ENCODE data around the gene KCTD16. TPM values are rescaled to one million over a fixed set of nuclear protein-coding genes. Genes with fewer than 3 reads are reported as not detected.

The KCTD16 gene
- total RNA-seq, 1 experiment from 2014 or later = 0.08 TPM

- no peak overlapping the region for H3K27ac ChIP-seq (ENCODE audit: low read length)
- TF ChIP-seq, protein P1, sequence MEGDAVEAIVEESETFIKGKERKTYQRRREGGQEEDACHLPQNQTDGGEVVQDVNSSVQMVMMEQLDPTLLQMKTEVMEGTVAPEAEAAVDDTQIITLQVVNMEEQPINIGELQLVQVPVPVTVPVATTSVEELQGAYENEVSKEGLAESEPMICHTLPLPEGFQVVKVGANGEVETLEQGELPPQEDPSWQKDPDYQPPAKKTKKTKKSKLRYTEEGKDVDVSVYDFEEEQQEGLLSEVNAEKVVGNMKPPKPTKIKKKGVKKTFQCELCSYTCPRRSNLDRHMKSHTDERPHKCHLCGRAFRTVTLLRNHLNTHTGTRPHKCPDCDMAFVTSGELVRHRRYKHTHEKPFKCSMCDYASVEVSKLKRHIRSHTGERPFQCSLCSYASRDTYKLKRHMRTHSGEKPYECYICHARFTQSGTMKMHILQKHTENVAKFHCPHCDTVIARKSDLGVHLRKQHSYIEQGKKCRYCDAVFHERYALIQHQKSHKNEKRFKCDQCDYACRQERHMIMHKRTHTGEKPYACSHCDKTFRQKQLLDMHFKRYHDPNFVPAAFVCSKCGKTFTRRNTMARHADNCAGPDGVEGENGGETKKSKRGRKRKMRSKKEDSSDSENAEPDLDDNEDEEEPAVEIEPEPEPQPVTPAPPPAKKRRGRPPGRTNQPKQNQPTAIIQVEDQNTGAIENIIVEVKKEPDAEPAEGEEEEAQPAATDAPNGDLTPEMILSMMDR (IDR thresholded peaks at IDR 0.05) = no peak
- TF ChIP-seq TCF7L2 (IDR thresholded peaks at IDR 0.05; ENCODE audit: low read depth, low read length) (no peak), REST (IDR thresholded peaks at IDR 0.05; ENCODE audit: insufficient read depth in 1 of 2, low read depth in 2 of 2, low read length in 1 of 2) (no peak), POLR2AphosphoS5 (IDR thresholded peaks at IDR 0.05; ENCODE audit: low read depth, low read length) (no peak), SIN3A (IDR thresholded peaks at IDR 0.05; ENCODE audit: borderline replicate concordance, insufficient read depth, low read depth, low read length) (no peak)
- in situ Hi-C loops (cut with HindIII; ENCODE audit: low pct_unique_long_range_greater_than_20kb, low sequenced_read_pairs) = no loop called here
- H3K27me3 ChIP-seq (ENCODE audit: control insufficient read depth, insufficient read depth, low read length) = peaks cover 4% of the 10 kb centered on the region; the same call in 1 of the 2 replicates
- no TSS peak for BruUV-seq (replicated peaks)
- no peaks in the 10 kb centered on the region for H3K9me3 ChIP-seq (ENCODE audit: control insufficient read depth, insufficient read depth, low read depth, low read length)
- no peaks in the 10 kb centered on the region for H3K36me3 ChIP-seq (ENCODE audit: control insufficient read depth, insufficient read depth, low read length)
- intact Hi-C loops (cut with micrococcal nuclease; ENCODE audit: unreplicated experiment) = no loop called here
- no peak for ATAC-seq
- H3K4me3 ChIP-seq (ENCODE audit: low read depth in 2 of 2, low read length in 2 of 2) = no peak overlapping the region
- ChIA-PET POLR2A (no interaction called here), CTCF (no interaction called here)
- no peak for DNase-seq (ENCODE audit: low read depth, low spot score)
- no peaks in the 10 kb centered on the region for H3K4me1 ChIP-seq (ENCODE audit: control insufficient read depth, insufficient read depth, low read length)
These were observed 6.9 kb downstream of the KCTD16 start for GRCh38 chr5:144177548-144177947.

DNA sequence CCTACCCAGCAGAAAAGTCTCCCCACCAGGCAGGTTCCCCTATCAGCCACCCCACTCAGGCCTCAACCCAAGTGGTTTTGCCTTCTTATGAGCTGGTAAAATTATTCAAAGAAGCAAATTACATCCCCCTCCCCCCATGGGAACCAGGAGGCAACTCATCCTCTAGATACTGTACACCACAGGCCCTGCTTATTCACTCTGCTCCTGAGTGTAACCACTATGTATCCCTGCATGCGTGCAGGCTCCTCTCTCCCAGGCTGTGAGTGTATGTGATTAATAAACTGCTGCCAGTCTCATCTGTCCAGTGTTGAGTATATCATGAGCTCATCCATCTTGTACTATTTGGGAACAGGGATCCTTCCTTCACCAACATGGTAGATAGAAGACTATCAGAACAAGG is 8.6 kb downstream of the KCTD16 start:
- in situ Hi-C loops (cut with HindIII; ENCODE audit: low pct_unique_long_range_greater_than_20kb, low sequenced_read_pairs) = no loop called here
- intact Hi-C loops (cut with micrococcal nuclease; ENCODE audit: unreplicated experiment) = no loop called here

More for the DNA sequence above, 8.6 kb downstream of the KCTD16 start:
- TF ChIP-seq, protein P1 (IDR thresholded peaks at IDR 0.05) = no peak
- TF ChIP-seq TCF7L2 (IDR thresholded peaks at IDR 0.05; ENCODE audit: low read depth, low read length) (no peak), POLR2AphosphoS5 (IDR thresholded peaks at IDR 0.05; ENCODE audit: low read depth, low read length) (no peak), REST (IDR thresholded peaks at IDR 0.05; ENCODE audit: insufficient read depth in 1 of 2, low read depth in 2 of 2, low read length in 1 of 2) (no peak), SIN3A (IDR thresholded peaks at IDR 0.05; ENCODE audit: borderline replicate concordance, insufficient read depth, low read depth, low read length) (no peak)
- Histone ChIP-seq H3K4me1 (ENCODE audit: control insufficient read depth, insufficient read depth, low read length) (no peaks in the 10 kb centered on the region), H3K27ac (ENCODE audit: low read length) (no peak overlapping the region), H3K4me3 (ENCODE audit: low read depth in 2 of 2, low read length in 2 of 2) (no peak overlapping the region), H3K36me3 (ENCODE audit: control insufficient read depth, insufficient read depth, low read length) (no peaks in the 10 kb centered on the region), H3K27me3 (ENCODE audit: control insufficient read depth, insufficient read depth, low read length) (peaks cover 4% of the 10 kb centered on the region; the same call in 1 of the 2 replicates), H3K9me3 (ENCODE audit: control insufficient read depth, insufficient read depth, low read depth, low read length) (no peaks in the 10 kb centered on the region)
- CTCF ChIA-PET = no interaction called here
- POLR2A ChIA-PET = no interaction called here
- DNase-seq (ENCODE audit: low read depth, low spot score) (no peak), ATAC-seq (no peak)
- BruUV-seq (replicated peaks) = no TSS peak

All from Panc1 (cell line).